A549 (cell line): ENCODE results near the gene RBMS3. TPM values are rescaled to one million over a fixed set of nuclear protein-coding genes. Genes with fewer than 3 reads are reported as not detected.

Experiments
- ATAC-seq, 2 experiments: fragments of 200-7000 bp in 1 of 2; fragments of >200 bp in 1 of 2; cut with Nextera tagmentation in 1 of 2; cut with Tn5 transposase in 1 of 2; 3 replicates each; pipeline versions ENCODE4 v1.8.0 to v1.9.1; 2018 to 2020; ENCODE audit warnings: mild to moderate bottlenecking in 1 of 2, moderate library complexity in 1 of 2
- CTCF ChIA-PET: fragments of 300-600 bp; sonication (Branson Sonifier 250); formaldehyde crosslinking; extraction: SDS; loops from one replicate; lab custom pipeline; 2021; ENCODE audit warnings: antibody characterized with exemption, inconsistent platforms; lab: Yijun Ruan, JAX
- POLR2A ChIA-PET: fragments of 350-600 bp; formaldehyde crosslinking; extraction: SDS; loops from one replicate; lab custom pipeline; 2021; ENCODE audit warnings: antibody characterized with exemption, inconsistent platforms; lab: Yijun Ruan, JAX
- DNase-seq, 2 experiments: peaks; one replicate each; pipeline versions ENCODE4 v3.0.0 to v3.0.0-alpha.2; 2011 to 2016; ENCODE audit warnings: low read depth in 1 of 2, low spot score in 1 of 2
- FAIRE-seq: peaks from 2 replicates; lab custom pipeline; 2011; peaks lifted over from hg19 to GRCh38; lab: Jason Lieb, UNC
- H3K27ac ChIP-seq, 2 experiments: fragments of >200 bp; sonication (Bioruptor Twin); formaldehyde crosslinking; 3 replicates each; pipeline ENCODE4 v1.5.1; 2016 to 2017
- H3K4me1 ChIP-seq: fragments of >200 bp; sonication (Bioruptor Twin); formaldehyde crosslinking; 3 replicates; pipeline ENCODE4 v1.6.1; 2016
- H3K4me2 ChIP-seq: fragments of >200 bp; sonication (Bioruptor Twin); formaldehyde crosslinking; 3 replicates; pipeline ENCODE4 v1.6.1; 2016
- H3K4me3 ChIP-seq: fragments of >200 bp; sonication (Bioruptor Twin); formaldehyde crosslinking; 3 replicates; pipeline ENCODE4 v1.5.1; 2016
- H3K9me3 ChIP-seq: fragments of >200 bp; sonication (Bioruptor Twin); formaldehyde crosslinking; 3 replicates; pipeline ENCODE4 v1.6.1; 2016
- CBX2 ChIP-seq: fragments of 200-600 bp; sonication (generic); IDR thresholded peaks from 2 replicates; pipeline ENCODE4 v1.6.1; 2016; ENCODE audit warnings: low read depth, mild to moderate bottlenecking, borderline replicate concordance
- CHD2 ChIP-seq: fragments of 150-350 bp; IDR thresholded peaks from 2 replicates; pipeline ENCODE4 v1.6.1; 2014; ENCODE audit warnings: low read length; ENCODE audit not compliant: partially characterized antibody
- EHF ChIP-seq: fragments of 250-450 bp; sonication (Bioruptor Pico); IDR thresholded peaks from 2 replicates; pipeline ENCODE4 v1.5.0; 2020; ENCODE audit warnings: mild to moderate bottlenecking
- EHMT2 ChIP-seq: fragments of 200-600 bp; sonication (generic); IDR thresholded peaks from 2 replicates; pipeline ENCODE4 v1.6.1; 2016; ENCODE audit warnings: antibody characterized with exemption, low read depth, mild to moderate bottlenecking, moderate library complexity
- ESRRA ChIP-seq: fragments of 150-350 bp; IDR thresholded peaks from 2 replicates; pipeline ENCODE4 v1.6.1; 2014; ENCODE audit warnings: mild to moderate bottlenecking, low read length, borderline replicate concordance
- FOSB ChIP-seq: fragments of 250-450 bp; sonication (Bioruptor Pico); IDR thresholded peaks from 2 replicates; pipeline ENCODE4 v1.5.0; 2020; ENCODE audit warnings: mild to moderate bottlenecking, moderate library complexity
- GATA3 ChIP-seq: IDR thresholded peaks from 2 replicates; pipeline ENCODE4 v1.6.1; 2012; ENCODE audit warnings: borderline replicate concordance
- HDAC2 ChIP-seq: fragments of 200-600 bp; sonication (generic); IDR thresholded peaks from 2 replicates; pipeline ENCODE4 v1.6.1; 2016
- HOXA7 ChIP-seq: fragments of 250-450 bp; sonication (Bioruptor Pico); IDR thresholded peaks from 2 replicates; pipeline ENCODE4 v1.5.0; 2020; ENCODE audit warnings: mild to moderate bottlenecking, moderate library complexity
- JUN ChIP-seq, 2 experiments: fragments of >200 bp; sonication (Bioruptor Twin); formaldehyde crosslinking; IDR thresholded peaks; 2 replicates in 1 of 2; 3 replicates in 1 of 2; pipeline ENCODE4 v1.6.1; 2016 to 2017
- KDM1A ChIP-seq: fragments of 200-600 bp; sonication (generic); IDR thresholded peaks from 2 replicates; pipeline ENCODE4 v1.6.1; 2016; ENCODE audit warnings: low read depth, mild to moderate bottlenecking
- MAFK ChIP-seq: fragments of 450-650 bp; IDR thresholded peaks from 2 replicates; pipeline ENCODE4 v1.6.1; 2014; ENCODE audit not compliant: partially characterized antibody
- MYC ChIP-seq: IDR thresholded peaks from 2 replicates; pipeline ENCODE4 v1.6.1; 2012; ENCODE audit warnings: mild to moderate bottlenecking, inconsistent platforms, low read length, improper control_type of control experiment, borderline replicate concordance
- RAD21 ChIP-seq, 2 experiments: fragments of >200 bp in 1 of 2; sonication (Bioruptor Twin) in 1 of 2; formaldehyde crosslinking in 1 of 2; IDR thresholded peaks in 1 of 2; conservative IDR thresholded peaks in 1 of 2; 2 replicates in 1 of 2; 3 replicates in 1 of 2; pipeline ENCODE4 v1.6.1; 2012 to 2018; ENCODE audit warnings: inconsistent platforms in 1 of 2
- RARB ChIP-seq: fragments of 250-450 bp; sonication (Bioruptor Pico); IDR thresholded peaks from 2 replicates; pipeline ENCODE4 v1.8.0; 2021; ENCODE audit warnings: mild to moderate bottlenecking, moderate library complexity
- RFX5 ChIP-seq: fragments of 450-650 bp; IDR thresholded peaks from 2 replicates; pipeline ENCODE4 v1.7.1; 2014; ENCODE audit warnings: antibody characterized with exemption, mild to moderate bottlenecking, moderate library complexity
- SMC3 ChIP-seq: fragments of >200 bp; sonication (Bioruptor Twin); formaldehyde crosslinking; IDR thresholded peaks from 3 replicates; pipeline ENCODE4 v1.6.1; 2018; ENCODE audit warnings: inconsistent platforms
- ZFP36 ChIP-seq: fragments of 450-650 bp; IDR thresholded peaks from 2 replicates; pipeline ENCODE4 v1.6.1; 2014; ENCODE audit warnings: borderline replicate concordance; ENCODE audit not compliant: partially characterized antibody
- ZSCAN20 ChIP-seq: fragments of 250-450 bp; sonication (Bioruptor Pico); IDR thresholded peaks from 2 replicates; pipeline ENCODE4 v1.8.0; 2022; ENCODE audit warnings: mild to moderate bottlenecking, moderate library complexity
- WGBS: methylation state at CpG from one replicate; pipeline ENCODE4 v1.1.6; 2017; ENCODE audit errors: missing lambda C conversion rate; 5-methylcytosine and 5-hydroxymethylcytosine counted together
- polyA plus RNA-seq, 4 experiments: library from polyadenylated mRNA; depleted of rRNA in 3 of 4; stranded (reverse); fragments of >200 nt; fragmentation: RNase III in 1 of 4; extraction: RNeasy Plus Mini Kit Qiagen cat#74134 plus additional on column Dnase treatment in 1 of 4; gene quantifications; 2 replicates in 3 of 4; 3 replicates in 1 of 4; pipeline ENCODE4 v1.2.3, GENCODE V29; 2011 to 2017
- TF ChIP-seq, protein P1 (sequence below): fragments of >200 bp; sonication (Bioruptor Twin); formaldehyde crosslinking; IDR thresholded peaks from 2 replicates; pipeline ENCODE4 v1.6.1; 2016
- TF ChIP-seq, protein P2 (sequence below): fragments of 250-450 bp; sonication (Bioruptor Pico); IDR thresholded peaks from 2 replicates; pipeline ENCODE4 v1.5.0; 2021; ENCODE audit warnings: mild to moderate bottlenecking, moderate library complexity, borderline replicate concordance
- TF ChIP-seq, protein P3 (sequence below): fragments of 450-650 bp; IDR thresholded peaks from 2 replicates; pipeline ENCODE4 v1.6.1; 2014; ENCODE audit warnings: antibody characterized with exemption
- TF ChIP-seq, protein P4 (sequence below): fragments of 150-350 bp; IDR thresholded peaks from 2 replicates; pipeline ENCODE4 v1.6.1; 2014; ENCODE audit warnings: low read depth, mild to moderate bottlenecking, low read length
- TF ChIP-seq, protein P5 (sequence below): IDR thresholded peaks from 2 replicates; pipeline ENCODE4 v1.6.1; 2012

Gene RBMS3
- polyA plus RNA-seq, 2 of the 4 experiments (the other 2 are of a cell fraction): 0.92 to 4.1 TPM

DNA sequence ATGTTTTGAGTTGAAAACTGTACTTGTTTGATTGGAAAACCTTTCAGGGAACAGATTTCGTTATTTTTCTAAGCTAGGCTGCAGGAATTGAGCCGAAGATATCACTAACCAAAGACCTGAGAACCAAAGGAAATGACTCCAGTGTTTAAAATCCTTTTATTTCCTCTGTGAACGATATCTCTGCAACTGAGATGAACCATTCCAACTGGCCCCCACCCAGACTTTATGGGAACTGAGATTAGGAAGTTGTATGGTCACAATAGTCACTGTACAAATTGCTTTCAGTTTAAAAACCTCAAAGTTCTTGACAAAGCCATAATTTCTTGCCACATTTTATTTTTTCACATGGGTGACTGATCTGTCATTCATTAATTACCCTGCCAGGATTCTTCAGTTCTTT is 232.4 kb downstream of the RBMS3 start:
- no peak for DNase-seq
- Histone ChIP-seq H3K27ac (no peak overlapping the region), H3K4me1 (peaks cover 13% of the 10 kb centered on the region), H3K4me2 (no peak overlapping the region), H3K9me3 (no peaks in the 10 kb centered on the region), H3K4me3 (no peak overlapping the region)
- POLR2A ChIA-PET: no interaction called here
- 71% methylated on average over 3 of the region's 3 CpGs for WGBS
- TF ChIP-seq KDM1A (no peak), JUN (IDR thresholded peaks at IDR 0.05) (no peak), RAD21 (conservative IDR thresholded peaks at IDR 0.05 in 1 of 2, IDR thresholded peaks at IDR 0.05 in 1 of 2) (no peak), RARB (CRISPR knock-in tag) (no peak), CBX2 (no peak), HDAC2 (no peak), ZFP36 (no peak), MAFK (no peak), ZSCAN20 (CRISPR knock-in tag) (no peak), ESRRA (no peak), CHD2 (no peak)
- TF ChIP-seq, protein P1, sequence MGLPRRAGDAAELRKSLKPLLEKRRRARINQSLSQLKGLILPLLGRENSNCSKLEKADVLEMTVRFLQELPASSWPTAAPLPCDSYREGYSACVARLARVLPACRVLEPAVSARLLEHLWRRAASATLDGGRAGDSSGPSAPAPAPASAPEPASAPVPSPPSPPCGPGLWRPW: no peak
- TF ChIP-seq, protein P2, sequence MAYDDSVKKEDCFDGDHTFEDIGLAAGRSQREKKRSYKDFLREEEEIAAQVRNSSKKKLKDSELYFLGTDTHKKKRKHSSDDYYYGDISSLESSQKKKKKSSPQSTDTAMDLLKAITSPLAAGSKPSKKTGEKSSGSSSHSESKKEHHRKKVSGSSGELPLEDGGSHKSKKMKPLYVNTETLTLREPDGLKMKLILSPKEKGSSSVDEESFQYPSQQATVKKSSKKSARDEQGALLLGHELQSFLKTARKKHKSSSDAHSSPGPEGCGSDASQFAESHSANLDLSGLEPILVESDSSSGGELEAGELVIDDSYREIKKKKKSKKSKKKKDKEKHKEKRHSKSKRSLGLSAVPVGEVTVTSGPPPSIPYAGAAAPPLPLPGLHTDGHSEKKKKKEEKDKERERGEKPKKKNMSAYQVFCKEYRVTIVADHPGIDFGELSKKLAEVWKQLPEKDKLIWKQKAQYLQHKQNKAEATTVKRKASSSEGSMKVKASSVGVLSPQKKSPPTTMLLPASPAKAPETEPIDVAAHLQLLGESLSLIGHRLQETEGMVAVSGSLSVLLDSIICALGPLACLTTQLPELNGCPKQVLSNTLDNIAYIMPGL (CRISPR knock-in tag): no peak
- TF ChIP-seq, protein P3, sequence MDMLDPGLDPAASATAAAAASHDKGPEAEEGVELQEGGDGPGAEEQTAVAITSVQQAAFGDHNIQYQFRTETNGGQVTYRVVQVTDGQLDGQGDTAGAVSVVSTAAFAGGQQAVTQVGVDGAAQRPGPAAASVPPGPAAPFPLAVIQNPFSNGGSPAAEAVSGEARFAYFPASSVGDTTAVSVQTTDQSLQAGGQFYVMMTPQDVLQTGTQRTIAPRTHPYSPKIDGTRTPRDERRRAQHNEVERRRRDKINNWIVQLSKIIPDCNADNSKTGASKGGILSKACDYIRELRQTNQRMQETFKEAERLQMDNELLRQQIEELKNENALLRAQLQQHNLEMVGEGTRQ: no peak
- TF ChIP-seq, protein P4, sequence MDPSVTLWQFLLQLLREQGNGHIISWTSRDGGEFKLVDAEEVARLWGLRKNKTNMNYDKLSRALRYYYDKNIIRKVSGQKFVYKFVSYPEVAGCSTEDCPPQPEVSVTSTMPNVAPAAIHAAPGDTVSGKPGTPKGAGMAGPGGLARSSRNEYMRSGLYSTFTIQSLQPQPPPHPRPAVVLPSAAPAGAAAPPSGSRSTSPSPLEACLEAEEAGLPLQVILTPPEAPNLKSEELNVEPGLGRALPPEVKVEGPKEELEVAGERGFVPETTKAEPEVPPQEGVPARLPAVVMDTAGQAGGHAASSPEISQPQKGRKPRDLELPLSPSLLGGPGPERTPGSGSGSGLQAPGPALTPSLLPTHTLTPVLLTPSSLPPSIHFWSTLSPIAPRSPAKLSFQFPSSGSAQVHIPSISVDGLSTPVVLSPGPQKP: no peak
- no peak for ATAC-seq
- CTCF ChIA-PET: no interaction called here
- no peak for FAIRE-seq

DNA sequence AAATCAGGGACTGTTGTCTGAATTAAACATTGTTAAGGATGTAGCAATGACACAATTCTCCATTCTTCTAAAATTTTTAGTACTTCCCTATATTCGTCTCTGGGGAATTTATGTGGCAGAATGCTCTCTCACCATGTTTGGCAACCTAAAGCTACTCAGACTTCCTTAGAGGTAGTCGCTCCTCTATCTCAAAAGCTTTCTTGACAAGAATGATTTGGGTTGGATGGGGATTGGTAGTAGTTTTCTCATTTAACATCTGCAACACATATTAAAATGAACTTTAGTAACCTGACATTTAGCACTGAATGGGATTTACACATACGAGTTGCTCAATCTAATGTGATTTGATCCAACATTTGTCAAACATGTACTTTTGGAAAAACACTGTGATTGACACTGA is 233.3 kb downstream of the RBMS3 start:
- Histone ChIP-seq H3K4me3 (no peak overlapping the region), H3K4me2 (no peak overlapping the region), H3K27ac (no peak overlapping the region), H3K9me3 (no peaks in the 10 kb centered on the region), H3K4me1 (peaks cover 13% of the 10 kb centered on the region)
- TF ChIP-seq HOXA7 (CRISPR knock-in tag) (no peak), GATA3 (no peak), EHF (CRISPR knock-in tag) (no peak), RFX5 (no peak), HDAC2 (no peak), RAD21 (conservative IDR thresholded peaks at IDR 0.05 in 1 of 2, IDR thresholded peaks at IDR 0.05 in 1 of 2) (no peak), RARB (CRISPR knock-in tag) (no peak), EHMT2 (no peak), FOSB (CRISPR knock-in tag) (no peak), SMC3 (no peak), KDM1A (no peak), MYC (no peak), ZFP36 (no peak)
- TF ChIP-seq, protein P2 (CRISPR knock-in tag): no peak
- TF ChIP-seq, protein P4: no peak
- TF ChIP-seq, protein P5, sequence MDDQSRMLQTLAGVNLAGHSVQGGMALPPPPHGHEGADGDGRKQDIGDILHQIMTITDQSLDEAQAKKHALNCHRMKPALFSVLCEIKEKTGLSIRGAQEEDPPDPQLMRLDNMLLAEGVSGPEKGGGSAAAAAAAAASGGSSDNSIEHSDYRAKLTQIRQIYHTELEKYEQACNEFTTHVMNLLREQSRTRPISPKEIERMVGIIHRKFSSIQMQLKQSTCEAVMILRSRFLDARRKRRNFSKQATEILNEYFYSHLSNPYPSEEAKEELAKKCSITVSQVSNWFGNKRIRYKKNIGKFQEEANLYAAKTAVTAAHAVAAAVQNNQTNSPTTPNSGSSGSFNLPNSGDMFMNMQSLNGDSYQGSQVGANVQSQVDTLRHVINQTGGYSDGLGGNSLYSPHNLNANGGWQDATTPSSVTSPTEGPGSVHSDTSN: no peak
- TF ChIP-seq, protein P3: no peak
- ATAC-seq (no peak), FAIRE-seq (no peak), DNase-seq (no peak)
- CTCF ChIA-PET: interaction anchor here (1.3 kb wide), 1 partner anchor 10 kb away, joined by 3 read pairs; no protein-coding TSS in a partner anchor
- POLR2A ChIA-PET: no interaction called here
- 88% methylated on average over 3 of the region's 3 CpGs for WGBS
